GM19468 (cell line): ENCODE data around the gene MGAT1.

ENCODE experiments used
- ATAC-seq: cut with Tn5 transposase; IDR thresholded peaks from one replicate; pipeline ENCODE4 v1.9.1; 2021; ENCODE audit warnings: mild to moderate bottlenecking, moderate library complexity, moderate number of reproducible peaks; ENCODE audit not compliant: unreplicated experiment; ENCODE audit errors: extremely low read depth

The MGAT1 gene

GRCh38 chr5:180807654-180808414 is 5.2 kb upstream of the MGAT1 start:
- no peak for ATAC-seq

- ATAC-seq = no peak
Measured at GRCh38 chr5:180807046-180807445, 4.4 kb upstream of the MGAT1 start.

- no peak for ATAC-seq
Measured at GRCh38 chr5:180806351-180807011, 3.9 kb upstream of the MGAT1 start.

GRCh38 chr5:180804129-180804618 is 1.6 kb upstream of the MGAT1 start:
- no peak for ATAC-seq

GRCh38 chr5:180803181-180804128 is 849 bp upstream of the MGAT1 start:
- peak; percentile 59 for ATAC-seq

- no peak for ATAC-seq
Measured at GRCh38 chr5:180801596-180802324, 846 bp downstream of the MGAT1 start.

- ATAC-seq = no peak
Measured at GRCh38 chr5:180799902-180800801, 2.5 kb downstream of the MGAT1 start.

GRCh38 chr5:180799194-180799593 is 3.4 kb downstream of the MGAT1 start:
- no peak for ATAC-seq

GRCh38 chr5:180798193-180798592 is 4.4 kb downstream of the MGAT1 start:
- no peak for ATAC-seq

GRCh38 chr5:180797256-180798192 is 5.1 kb downstream of the MGAT1 start:
- no peak for ATAC-seq

- no peak for ATAC-seq
Measured at GRCh38 chr5:180795771-180796313, 6.8 kb downstream of the MGAT1 start.

GRCh38 chr5:180792965-180793287 is 9.7 kb downstream of the MGAT1 start:
- ATAC-seq = no peak

- ATAC-seq = no peak
Measured at GRCh38 chr5:180792287-180792964, 10.2 kb downstream of the MGAT1 start.

- no peak for ATAC-seq
Measured at GRCh38 chr5:180791611-180792213, 10.9 kb downstream of the MGAT1 start.

- ATAC-seq = no peak
Measured at GRCh38 chr5:180790524-180790923, 12.1 kb downstream of the MGAT1 start.

- no peak for ATAC-seq
Measured at GRCh38 chr5:180790020-180790419, 12.6 kb downstream of the MGAT1 start.
